K562 (cell line): ENCODE data around the gene SERF2. TPM values are rescaled to one million over a fixed set of nuclear protein-coding genes. Genes with fewer than 3 reads are reported as not detected.

Experiments
- CBFA2T3 ChIP-seq: fragments of 450-650 bp; IDR thresholded peaks from 2 replicates; pipeline ENCODE4 v1.6.1; 2017
- EHMT2 ChIP-seq: fragments of 450-650 bp; IDR thresholded peaks from 2 replicates; pipeline ENCODE4 v1.6.1; 2018; ENCODE audit warnings: antibody characterized with exemption
- FOXJ2 ChIP-seq: fragments of 200-800 bp; sonication (Bioruptor generic); IDR thresholded peaks from 2 replicates; pipeline ENCODE4 v1.6.1; 2016; ENCODE audit warnings: missing genetic modification characterization, missing compliant biosample characterization
- GTF2A2 ChIP-seq: IDR thresholded peaks from 2 replicates; pipeline ENCODE4 v1.6.1; 2016; ENCODE audit warnings: mild to moderate bottlenecking, missing genetic modification characterization, missing compliant biosample characterization
- GTF2E2 ChIP-seq: fragments of 200-800 bp; sonication (Bioruptor generic); IDR thresholded peaks from 2 replicates; pipeline ENCODE4 v1.6.1; 2016; ENCODE audit warnings: missing genetic modification characterization, missing compliant biosample characterization
- HNRNPK ChIP-seq: fragments of 200-400 bp; formaldehyde crosslinking; IDR thresholded peaks from one replicate; pipeline ENCODE4 v1.6.1; 2018; ENCODE audit warnings: mild to moderate bottlenecking, low read depth, low read length; ENCODE audit not compliant: poor library complexity, severe bottlenecking
- MCM3 ChIP-seq: fragments of 450-650 bp; IDR thresholded peaks from 2 replicates; pipeline ENCODE4 v1.6.1; 2016
- SMARCA5 ChIP-seq: fragments of 450-650 bp; IDR thresholded peaks from 2 replicates; pipeline ENCODE4 v1.6.1; 2016
- TAF15 ChIP-seq: fragments of 200-400 bp; formaldehyde crosslinking; IDR thresholded peaks from 2 replicates; pipeline ENCODE4 v1.6.1; 2017; ENCODE audit warnings: mild to moderate bottlenecking, low read depth, low read length, moderate library complexity
- TCF7L2 ChIP-seq: fragments of 150-350 bp; IDR thresholded peaks from 2 replicates; pipeline ENCODE4 v1.6.1; 2016; ENCODE audit warnings: low read depth, mild to moderate bottlenecking, low read length, moderate library complexity
- TEAD2 ChIP-seq: fragments of 450-650 bp; IDR thresholded peaks from 2 replicates; pipeline ENCODE4 v1.6.1; 2016; ENCODE audit warnings: missing genetic modification characterization, control low read depth, missing compliant biosample characterization
- U2AF2 ChIP-seq: fragments of 200-400 bp; formaldehyde crosslinking; optimal IDR thresholded peaks from 2 replicates; pipeline ENCODE3; 2017; ENCODE audit warnings: low read depth, mild to moderate bottlenecking, low read length
- XRCC3 ChIP-seq: fragments of 450-650 bp; IDR thresholded peaks from 2 replicates; pipeline ENCODE4 v1.6.1; 2017; ENCODE audit warnings: mild to moderate bottlenecking, moderate library complexity
- ZNF232 ChIP-seq: sonication (generic); formaldehyde crosslinking; IDR thresholded peaks from 2 replicates; pipeline ENCODE4 v1.8.0; 2022; ENCODE audit warnings: mild to moderate bottlenecking, missing genetic modification reagents
- ZNF24 ChIP-seq: fragments of 450-650 bp; IDR thresholded peaks from 2 replicates; pipeline ENCODE4 v1.6.1; 2016
- ZNF444 ChIP-seq: fragments of 250-450 bp; sonication (Bioruptor Pico); IDR thresholded peaks from 2 replicates; pipeline ENCODE4 v1.4.0; 2020; ENCODE audit warnings: mild to moderate bottlenecking, moderate library complexity
- ZNF707 ChIP-seq: fragments of 250-450 bp; sonication (Bioruptor Pico); conservative IDR thresholded peaks from 2 replicates; pipeline ENCODE4 v1.8.0; 2022; ENCODE audit warnings: inconsistent platforms, mild to moderate bottlenecking, moderate library complexity
- polyA plus RNA-seq, 8 experiments: library from polyadenylated mRNA; depleted of rRNA in 4 of 8; stranded (reverse) in 5 of 8; unstranded in 3 of 8; fragments of >200 nt; fragmentation: Nextera tagmentation in 2 of 8; fragmentation: Illumina TruSeq in 1 of 8; extraction: Ambion mirVana in 2 of 8; extraction: Trizol in 1 of 8; gene quantifications; 2 replicates each; pipeline versions ENCODE4 v1.2.1 to v1.2.3, GENCODE V29; 2011 to 2014; ENCODE audit warnings: inconsistent platforms in 1 of 8, missing spikeins in 1 of 8
- total RNA-seq, 7 experiments: library from RNA; depleted of rRNA in 6 of 7; stranded (reverse); fragments of >200 nt in 6 of 7; fragmentation: Illumina TruSeq in 2 of 7; extraction: Trizol in 2 of 7; gene quantifications; 2 replicates each; pipeline versions ENCODE4 v1.2.1 to v1.2.3, GENCODE V29; 2011 to 2021; ENCODE audit warnings: low replicate concordance in 1 of 7
- TF ChIP-seq, protein P1 (sequence below), 2 experiments: fragments of 150-350 bp in 1 of 2; IDR thresholded peaks; 2 replicates each; pipeline ENCODE4 v1.6.1; 2012 to 2016; ENCODE audit warnings: low read depth in 2 of 2, low read length in 2 of 2, mild to moderate bottlenecking in 1 of 2, moderate library complexity in 1 of 2
- TF ChIP-seq, protein P2 (sequence below): sonication (generic); formaldehyde crosslinking; IDR thresholded peaks from 2 replicates; pipeline ENCODE4 v1.8.0; 2022; ENCODE audit warnings: missing genetic modification reagents, mild to moderate bottlenecking, borderline replicate concordance
- TF ChIP-seq, protein P3 (sequence below): sonication (generic); formaldehyde crosslinking; IDR thresholded peaks from 2 replicates; pipeline ENCODE4 v1.9.0; 2022; ENCODE audit warnings: mild to moderate bottlenecking, missing genetic modification reagents
- TF ChIP-seq, protein P4 (sequence below), 2 experiments: fragments of 250-450 bp in 1 of 2; fragments of 450-650 bp in 1 of 2; sonication (Bioruptor Pico) in 1 of 2; IDR thresholded peaks; 2 replicates each; pipeline versions ENCODE4 v1.6.1 to v1.8.0; 2016 to 2021; ENCODE audit warnings: mild to moderate bottlenecking in 2 of 2, moderate library complexity in 2 of 2, missing compliant biosample characterization in 1 of 2, missing genetic modification characterization in 1 of 2

The SERF2 gene
- total and polyA plus RNA-seq, 9 of the 15 experiments (the other 6 are each of a cell fraction or from before 2014, with no cell fraction given), result 497 to 3,360 (median 867) TPM

DNA sequence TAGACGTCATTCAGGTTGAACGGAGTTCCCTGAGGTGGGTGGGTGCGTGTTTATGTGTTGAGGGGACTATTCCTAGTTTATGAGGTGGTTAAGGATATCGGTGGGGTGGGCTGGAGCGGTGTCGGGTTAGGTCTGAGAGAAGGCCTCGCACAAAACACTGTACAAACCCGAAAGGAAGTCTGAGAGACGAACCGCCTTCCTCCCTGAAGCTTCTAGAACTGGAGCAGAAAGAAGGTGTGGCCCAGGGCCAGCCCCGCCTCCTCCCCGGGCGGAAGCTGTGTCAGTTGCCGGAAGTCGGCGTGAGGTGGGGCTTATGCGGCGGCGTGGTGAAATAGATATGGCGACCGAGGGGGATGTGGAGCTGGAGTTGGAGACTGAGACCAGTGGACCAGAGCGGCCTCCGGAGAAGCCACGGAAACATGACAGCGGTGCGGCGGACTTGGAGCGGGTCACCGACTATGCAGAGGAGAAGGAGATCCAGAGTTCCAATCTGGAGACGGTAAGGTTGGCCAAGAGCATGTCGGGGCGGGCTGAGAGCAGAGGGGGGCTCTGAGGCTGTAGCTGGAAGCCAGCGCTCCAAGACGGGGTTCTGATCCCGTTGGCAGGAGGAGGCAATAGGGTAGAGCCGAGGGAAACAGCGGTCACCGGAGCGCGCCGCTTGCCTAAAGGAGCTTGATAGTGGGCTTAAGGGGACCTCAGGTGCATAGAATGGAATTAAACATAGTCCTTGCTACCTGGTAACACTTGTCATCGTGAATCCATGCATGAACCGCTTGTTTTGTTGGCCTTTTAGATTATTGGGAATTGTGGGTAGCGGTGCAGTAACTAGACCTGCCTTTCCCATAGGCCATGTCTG lies 8.4 kb downstream of the SERF2 start, which contains the start of gene HYPK (continued):
- TF ChIP-seq, protein P1, sequence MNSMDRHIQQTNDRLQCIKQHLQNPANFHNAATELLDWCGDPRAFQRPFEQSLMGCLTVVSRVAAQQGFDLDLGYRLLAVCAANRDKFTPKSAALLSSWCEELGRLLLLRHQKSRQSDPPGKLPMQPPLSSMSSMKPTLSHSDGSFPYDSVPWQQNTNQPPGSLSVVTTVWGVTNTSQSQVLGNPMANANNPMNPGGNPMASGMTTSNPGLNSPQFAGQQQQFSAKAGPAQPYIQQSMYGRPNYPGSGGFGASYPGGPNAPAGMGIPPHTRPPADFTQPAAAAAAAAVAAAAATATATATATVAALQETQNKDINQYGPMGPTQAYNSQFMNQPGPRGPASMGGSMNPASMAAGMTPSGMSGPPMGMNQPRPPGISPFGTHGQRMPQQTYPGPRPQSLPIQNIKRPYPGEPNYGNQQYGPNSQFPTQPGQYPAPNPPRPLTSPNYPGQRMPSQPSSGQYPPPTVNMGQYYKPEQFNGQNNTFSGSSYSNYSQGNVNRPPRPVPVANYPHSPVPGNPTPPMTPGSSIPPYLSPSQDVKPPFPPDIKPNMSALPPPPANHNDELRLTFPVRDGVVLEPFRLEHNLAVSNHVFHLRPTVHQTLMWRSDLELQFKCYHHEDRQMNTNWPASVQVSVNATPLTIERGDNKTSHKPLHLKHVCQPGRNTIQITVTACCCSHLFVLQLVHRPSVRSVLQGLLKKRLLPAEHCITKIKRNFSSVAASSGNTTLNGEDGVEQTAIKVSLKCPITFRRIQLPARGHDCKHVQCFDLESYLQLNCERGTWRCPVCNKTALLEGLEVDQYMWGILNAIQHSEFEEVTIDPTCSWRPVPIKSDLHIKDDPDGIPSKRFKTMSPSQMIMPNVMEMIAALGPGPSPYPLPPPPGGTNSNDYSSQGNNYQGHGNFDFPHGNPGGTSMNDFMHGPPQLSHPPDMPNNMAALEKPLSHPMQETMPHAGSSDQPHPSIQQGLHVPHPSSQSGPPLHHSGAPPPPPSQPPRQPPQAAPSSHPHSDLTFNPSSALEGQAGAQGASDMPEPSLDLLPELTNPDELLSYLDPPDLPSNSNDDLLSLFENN (IDR thresholded peaks at IDR 0.05; ENCODE audit: low read depth in 2 of 2, low read length in 2 of 2), result no peak
- TF ChIP-seq HNRNPK (no peak), TCF7L2 (no peak), FOXJ2 (tag) (no peak), TEAD2 (tag) (no peak), EHMT2 (no peak), U2AF2 (no peak), ZNF24 (no peak), ZNF444 (no peak), ZNF707 (CRISPR knock-in tag) (no peak), XRCC3 (no peak), CBFA2T3 (no peak), GTF2E2 (tag) (0 out of 2 replicates have a peak, but pooled peaks have one; percentile 58), ZNF232 (CRISPR knock-in tag) (no peak), GTF2A2 (tag) (no peak), MCM3 (no peak), TAF15 (no peak), SMARCA5 (no peak)
- TF ChIP-seq, protein P2, sequence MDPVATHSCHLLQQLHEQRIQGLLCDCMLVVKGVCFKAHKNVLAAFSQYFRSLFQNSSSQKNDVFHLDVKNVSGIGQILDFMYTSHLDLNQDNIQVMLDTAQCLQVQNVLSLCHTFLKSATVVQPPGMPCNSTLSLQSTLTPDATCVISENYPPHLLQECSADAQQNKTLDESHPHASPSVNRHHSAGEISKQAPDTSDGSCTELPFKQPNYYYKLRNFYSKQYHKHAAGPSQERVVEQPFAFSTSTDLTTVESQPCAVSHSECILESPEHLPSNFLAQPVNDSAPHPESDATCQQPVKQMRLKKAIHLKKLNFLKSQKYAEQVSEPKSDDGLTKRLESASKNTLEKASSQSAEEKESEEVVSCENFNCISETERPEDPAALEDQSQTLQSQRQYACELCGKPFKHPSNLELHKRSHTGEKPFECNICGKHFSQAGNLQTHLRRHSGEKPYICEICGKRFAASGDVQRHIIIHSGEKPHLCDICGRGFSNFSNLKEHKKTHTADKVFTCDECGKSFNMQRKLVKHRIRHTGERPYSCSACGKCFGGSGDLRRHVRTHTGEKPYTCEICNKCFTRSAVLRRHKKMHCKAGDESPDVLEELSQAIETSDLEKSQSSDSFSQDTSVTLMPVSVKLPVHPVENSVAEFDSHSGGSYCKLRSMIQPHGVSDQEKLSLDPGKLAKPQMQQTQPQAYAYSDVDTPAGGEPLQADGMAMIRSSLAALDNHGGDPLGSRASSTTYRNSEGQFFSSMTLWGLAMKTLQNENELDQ (CRISPR knock-in tag), result no peak
- TF ChIP-seq, protein P3, sequence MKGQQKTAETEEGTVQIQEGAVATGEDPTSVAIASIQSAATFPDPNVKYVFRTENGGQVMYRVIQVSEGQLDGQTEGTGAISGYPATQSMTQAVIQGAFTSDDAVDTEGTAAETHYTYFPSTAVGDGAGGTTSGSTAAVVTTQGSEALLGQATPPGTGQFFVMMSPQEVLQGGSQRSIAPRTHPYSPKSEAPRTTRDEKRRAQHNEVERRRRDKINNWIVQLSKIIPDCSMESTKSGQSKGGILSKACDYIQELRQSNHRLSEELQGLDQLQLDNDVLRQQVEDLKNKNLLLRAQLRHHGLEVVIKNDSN (CRISPR knock-in tag), result no peak
- TF ChIP-seq, protein P4, sequence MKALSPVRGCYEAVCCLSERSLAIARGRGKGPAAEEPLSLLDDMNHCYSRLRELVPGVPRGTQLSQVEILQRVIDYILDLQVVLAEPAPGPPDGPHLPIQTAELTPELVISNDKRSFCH (CRISPR knock-in tag; IDR thresholded peaks at IDR 0.05), result no peak
- TF ChIP-seq, protein P4 (tag; IDR thresholded peaks at IDR 0.05), result no peak
